Activated CD8-positive, alpha-beta memory T cell treated with anti-CD3 and anti-CD28 coated beads, Interleukin-2, amount 50 U/mL, for 48 hours (primary cell): ENCODE measurements around the gene SRC.

Experiments used
- DNase-seq: peaks from one replicate; pipeline ENCODE4 v3.0.0-alpha.2; 2020

The SRC gene

GRCh38 chr20:37345339-37346235 lies at the start of gene SRC:
Gene SRC, plus strand, starts transcription at chr20:37346140. Its CDS starts 38,014 bp downstream, at chr20:37384154.
- DNase-seq, result peak; percentile 68

DNA sequence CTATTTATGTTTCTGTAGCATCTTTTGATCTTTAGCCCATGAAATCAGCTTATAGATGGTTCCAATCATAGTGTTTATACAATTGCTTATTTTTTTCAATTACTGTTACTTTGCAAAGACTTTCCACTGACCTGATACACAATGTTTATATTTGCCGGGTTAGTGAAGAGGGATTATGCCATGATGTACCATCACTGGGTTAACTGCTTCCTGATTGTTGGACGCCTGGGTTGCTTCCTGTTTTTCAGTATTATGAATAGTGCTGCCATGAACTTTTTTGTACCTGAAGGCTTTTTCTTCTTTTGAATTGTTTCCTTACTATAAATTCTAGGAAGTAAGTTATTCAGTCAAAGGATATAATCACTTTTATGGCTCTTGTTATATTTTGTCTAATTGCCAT lies 49.6 kb upstream of the SRC start:
- no peak for DNase-seq

DNA sequence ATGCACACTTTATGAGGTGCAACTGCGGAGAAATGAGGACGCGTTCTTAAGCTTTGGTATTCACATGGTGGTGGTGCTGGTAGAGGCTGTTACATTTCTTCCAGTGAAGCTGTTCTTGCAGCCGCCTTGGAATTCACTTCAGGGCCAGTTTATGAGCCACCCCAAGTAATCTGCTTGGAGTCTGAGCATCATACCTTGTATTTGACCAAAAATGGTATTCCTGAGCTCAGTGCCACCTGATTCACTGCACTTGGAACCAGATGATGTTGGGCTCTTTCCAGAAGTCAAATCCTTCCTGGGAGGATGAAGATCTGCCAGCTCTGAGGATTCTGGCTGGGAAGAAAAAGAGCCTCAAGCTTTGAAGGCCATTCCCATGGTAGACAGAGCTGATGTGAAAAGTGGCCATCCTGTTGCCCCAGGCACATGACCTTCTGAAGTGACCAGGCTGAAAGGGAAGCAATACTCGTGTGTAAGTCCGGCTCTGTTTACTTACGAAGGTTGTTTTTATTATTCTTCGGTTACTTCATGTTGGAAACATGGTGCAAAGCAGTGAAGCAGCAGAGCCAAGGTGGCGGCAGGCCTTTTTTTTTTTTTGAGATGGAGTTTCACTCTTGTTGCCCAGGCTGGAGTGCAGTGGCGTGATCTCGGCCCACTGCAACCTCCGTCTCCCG lies 48.7 kb upstream of the SRC start:
- no peak for DNase-seq

GRCh38 chr20:37298190-37298939 lies 47.6 kb upstream of the SRC start:
- no peak for DNase-seq

DNA sequence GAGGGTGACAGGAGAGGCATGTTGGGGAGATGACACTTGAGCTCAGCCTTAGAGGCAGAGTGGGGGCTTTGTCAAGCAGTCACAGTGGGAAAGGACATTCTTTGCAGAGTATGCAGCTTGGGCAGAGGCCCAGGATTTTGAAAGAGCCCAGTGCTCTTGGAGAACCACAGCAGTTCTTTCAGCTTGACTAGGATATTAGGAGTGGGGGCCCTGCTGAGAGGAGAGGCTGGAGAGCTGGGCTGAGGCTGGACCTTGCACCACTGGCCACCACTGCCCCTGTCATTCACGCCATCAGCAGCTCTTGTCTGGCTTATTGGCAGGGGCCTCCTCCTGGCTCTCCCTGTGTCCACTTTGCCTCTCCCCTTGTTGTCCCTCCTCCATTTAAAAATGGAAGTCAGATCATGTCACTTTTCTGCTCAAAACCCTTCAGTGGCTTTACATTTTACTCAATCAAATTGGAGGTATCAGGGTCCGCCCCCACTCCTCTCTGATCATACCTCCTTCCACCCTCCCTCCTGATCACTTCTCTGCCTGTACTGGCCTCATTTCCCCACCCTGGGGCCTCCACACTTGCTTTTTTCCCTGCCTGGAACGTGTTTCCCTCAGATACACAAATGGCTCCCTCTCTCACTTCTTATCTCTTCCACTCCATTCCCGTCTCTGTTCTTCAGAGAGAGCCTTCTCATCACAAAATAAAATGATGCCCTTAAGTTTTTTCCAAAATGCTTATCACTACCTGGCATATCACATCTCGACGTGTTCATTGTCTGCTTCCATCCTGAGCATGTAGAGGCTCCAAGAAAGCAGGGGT lies 46.0 kb upstream of the SRC start:
- DNase-seq, result no peak

GRCh38 chr20:37301120-37301519 lies 44.8 kb upstream of the SRC start:
- no peak for DNase-seq

- no peak for DNase-seq
Measured at GRCh38 chr20:37301558-37301957, 44.4 kb upstream of the SRC start.

DNA sequence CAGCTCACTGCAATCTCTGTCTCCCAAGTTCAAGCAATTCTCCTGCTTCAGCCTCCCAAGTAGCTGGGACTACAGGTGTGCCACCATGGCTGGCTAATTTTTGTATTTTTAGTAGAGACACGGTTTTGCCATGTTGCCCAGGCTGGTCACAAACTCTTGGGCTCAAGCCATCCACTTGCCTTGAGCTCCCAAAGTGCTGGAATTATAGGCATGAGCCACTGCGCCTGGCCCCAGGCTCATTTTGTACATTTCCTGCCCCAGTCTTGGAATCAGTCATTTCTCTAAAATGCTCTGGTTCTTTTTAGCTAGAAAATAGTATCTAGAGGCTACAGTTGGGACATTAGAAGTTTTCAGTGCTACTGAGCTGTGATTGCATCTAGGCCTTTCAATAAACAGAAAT lies 43.0 kb upstream of the SRC start:
- DNase-seq, result no peak

DNA sequence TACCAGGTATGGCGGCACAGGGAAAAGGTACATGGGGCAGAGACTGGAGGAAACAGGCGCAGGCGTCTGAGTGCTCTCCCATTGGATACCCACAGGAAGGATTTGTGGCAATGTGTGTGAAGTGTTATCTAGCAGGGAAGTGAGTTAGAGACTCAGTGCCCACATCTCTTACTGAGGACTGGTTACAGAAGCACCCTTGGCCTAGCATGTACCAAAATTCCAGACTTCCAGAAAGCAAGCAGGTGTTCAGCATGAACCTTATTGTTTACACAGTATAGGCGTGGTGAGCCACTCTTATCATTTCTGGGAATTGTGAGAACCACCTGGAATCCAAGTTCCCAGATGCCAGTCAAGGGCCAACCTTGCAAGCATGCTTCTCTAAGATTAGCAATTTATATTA lies 42.3 kb upstream of the SRC start:
- DNase-seq, result no peak

- DNase-seq, result no peak
Measured at GRCh38 chr20:37305079-37305478, 40.9 kb upstream of the SRC start.

DNA sequence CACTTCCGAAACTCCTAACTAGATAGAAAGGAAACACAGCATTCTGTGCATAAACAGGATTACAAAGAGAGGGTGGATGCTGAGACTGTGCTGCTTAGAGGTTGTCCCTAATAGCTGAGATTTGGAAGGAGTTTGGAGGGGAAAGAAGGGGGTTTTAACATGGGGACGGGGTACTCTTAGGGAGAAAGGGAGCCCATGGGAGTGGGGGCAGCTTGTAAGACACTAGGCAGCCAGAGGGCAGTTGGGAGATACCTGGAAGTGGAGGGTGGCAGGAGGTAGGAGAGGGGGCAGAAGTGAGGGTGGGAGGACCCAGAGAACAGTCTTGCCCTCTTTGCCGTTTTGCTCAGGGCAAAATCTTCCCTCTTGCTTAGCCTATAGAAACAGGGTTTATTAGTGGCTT lies 40.1 kb upstream of the SRC start:
- DNase-seq, result no peak

- DNase-seq, result no peak
Measured at GRCh38 chr20:37308086-37309050, 37.6 kb upstream of the SRC start.

- no peak for DNase-seq
Measured at GRCh38 chr20:37309290-37309689, 36.6 kb upstream of the SRC start.

GRCh38 chr20:37309936-37310590 lies 35.9 kb upstream of the SRC start:
- DNase-seq, result no peak

GRCh38 chr20:37310951-37311350 lies 35.0 kb upstream of the SRC start:
- DNase-seq, result no peak

DNA sequence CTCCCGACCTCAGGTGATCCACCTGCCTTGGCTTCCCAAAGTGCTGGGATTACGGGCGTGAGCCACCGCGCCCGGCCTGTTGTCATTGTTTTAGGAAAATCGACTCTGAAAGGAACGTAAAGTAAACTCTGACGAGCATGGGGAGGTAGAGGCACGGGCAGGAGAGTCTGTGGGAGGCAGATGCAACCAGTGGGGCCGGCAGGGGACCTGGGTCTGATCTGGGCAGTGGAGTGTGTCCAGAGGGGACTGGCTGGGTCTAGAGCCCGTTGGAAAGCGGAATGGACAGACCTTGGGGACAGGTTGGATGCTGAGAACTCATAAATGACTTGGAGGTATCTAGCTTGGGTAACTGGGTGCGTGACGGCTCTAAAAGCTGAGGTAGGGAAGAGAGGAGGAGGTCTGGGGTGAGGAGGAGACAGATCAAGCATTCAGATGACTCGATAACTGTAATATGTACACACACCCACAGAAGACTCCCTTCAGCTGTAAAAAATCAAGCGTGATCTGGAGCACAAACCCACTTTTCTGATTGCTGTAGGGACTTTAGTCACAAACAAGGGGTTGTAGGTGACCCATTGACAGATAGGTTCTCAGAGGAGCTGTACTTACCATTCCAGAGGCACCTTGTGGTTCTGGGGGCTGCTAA lies 34.1 kb upstream of the SRC start:
- DNase-seq, result no peak

- no peak for DNase-seq
Measured at GRCh38 chr20:37313546-37314091, 32.3 kb upstream of the SRC start.

DNA sequence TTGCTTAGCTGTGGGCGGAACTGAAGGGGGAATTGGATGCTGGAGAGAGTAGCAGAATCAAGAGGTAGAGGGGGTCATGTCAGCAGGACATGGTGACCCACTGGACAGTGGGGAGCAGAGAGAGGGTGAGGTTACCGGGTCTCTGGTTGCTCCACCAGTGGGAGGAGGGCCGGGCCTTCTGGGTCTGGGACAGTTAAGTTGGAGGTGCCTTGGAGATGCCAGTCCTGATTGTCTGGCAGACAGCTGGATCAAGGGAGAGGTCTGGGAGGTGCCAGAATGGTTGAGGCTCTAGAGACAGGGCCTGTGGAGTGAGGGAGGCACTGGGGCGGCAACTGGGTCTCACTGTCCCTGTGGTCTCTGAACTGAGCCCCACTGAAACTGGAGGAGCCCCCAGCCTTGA lies 31.8 kb upstream of the SRC start:
- no peak for DNase-seq

- no peak for DNase-seq
Measured at GRCh38 chr20:37314617-37315016, 31.3 kb upstream of the SRC start.

DNA sequence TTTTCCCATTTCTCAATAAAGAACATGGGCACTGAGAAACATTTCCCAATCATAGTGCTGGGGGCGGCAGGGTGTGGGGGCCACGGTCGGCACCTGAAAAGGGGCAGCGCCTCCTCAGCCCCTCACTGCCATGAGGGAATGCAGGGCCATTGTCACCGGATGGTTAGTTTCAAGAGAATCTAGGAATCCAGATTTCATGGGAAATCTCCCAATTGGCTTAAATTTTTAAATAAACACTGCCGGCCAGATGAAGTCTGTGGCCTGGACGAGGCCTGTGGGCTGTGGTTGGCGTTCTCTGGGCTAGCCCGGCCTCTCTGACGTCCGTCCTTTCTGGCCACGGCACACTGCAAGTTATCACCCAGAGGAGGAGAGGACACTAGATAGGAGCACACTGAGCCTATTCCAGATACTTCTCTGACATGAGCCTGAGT lies 30.9 kb upstream of the SRC start:
- no peak for DNase-seq
